Common myeloid progenitor, CD34-positive (primary cell): Measurements from ENCODE around the gene SPRYD4.

Source experiments
- CTCF ChIA-PET: fragments of 350-600 bp; sonication (Branson Sonifier 250); formaldehyde crosslinking; loops from one replicate; lab custom pipeline; 2021; ENCODE audit warnings: antibody characterized with exemption; lab: Charles Lee
- POLR2A ChIA-PET: fragments of 350-600 bp; sonication (Branson Sonifier 250); formaldehyde crosslinking; loops from one replicate; lab custom pipeline; 2021; ENCODE audit warnings: antibody characterized with exemption; lab: Charles Lee
- DNase-seq, 3 donors: peaks; one replicate each; pipeline versions ENCODE4 v3.0.0 to v3.0.0-alpha.2; 2013
- H3K27ac ChIP-seq, 2 experiments: 1 replicate in 1 of 2; 2 replicates in 1 of 2; pipeline ENCODE4 v1.7.0; 2013; ENCODE audit warnings: inconsistent platforms in 2 of 2, low read length in 2 of 2, mild to moderate bottlenecking in 2 of 2, low read depth in 1 of 2, moderate library complexity in 1 of 2; ENCODE audit not compliant: severe bottlenecking in 2 of 2, insufficient read depth in 1 of 2, poor library complexity in 1 of 2
- H3K27me3 ChIP-seq, 5 experiments: replicated peaks in 2 of 5; 1 replicate in 3 of 5; 2 replicates in 2 of 5; pipeline versions ENCODE4 v1.6.1 to v1.7.0; 2013; ENCODE audit warnings: low read length in 4 of 5, mild to moderate bottlenecking in 2 of 5, moderate library complexity in 2 of 5, inconsistent platforms in 1 of 5; ENCODE audit not compliant: insufficient read depth in 5 of 5, control insufficient read depth in 4 of 5
- H3K36me3 ChIP-seq, 4 experiments: 1 replicate in 2 of 4; 2 replicates in 2 of 4; pipeline versions ENCODE4 v1.6.1 to v1.7.0; 2013; ENCODE audit warnings: low read length in 3 of 4, control low read depth in 1 of 4, mild to moderate bottlenecking in 1 of 4; ENCODE audit not compliant: control insufficient read depth in 4 of 4, insufficient read depth in 4 of 4
- H3K4me1 ChIP-seq, 4 experiments: 1 replicate in 3 of 4; 2 replicates in 1 of 4; pipeline versions ENCODE4 v1.6.1 to v1.7.1; 2013; ENCODE audit warnings: low read length in 3 of 4, mild to moderate bottlenecking in 3 of 4, control low read depth in 1 of 4, inconsistent platforms in 1 of 4, moderate library complexity in 1 of 4; ENCODE audit not compliant: control insufficient read depth in 4 of 4, insufficient read depth in 4 of 4; ENCODE audit errors: control extremely low read depth in 1 of 4
- H3K4me3 ChIP-seq, 7 experiments: 1 replicate in 4 of 7; 2 replicates in 3 of 7; pipeline versions ENCODE4 v1.5.1 to v1.7.0; 2013; ENCODE audit warnings: mild to moderate bottlenecking in 7 of 7, low read length in 6 of 7, moderate library complexity in 6 of 7, inconsistent platforms in 2 of 7, low read depth in 2 of 7, control low read depth in 1 of 7; ENCODE audit not compliant: insufficient read depth in 4 of 7, control insufficient read depth in 1 of 7; ENCODE audit errors: extremely low read depth in 1 of 7
- H3K9me3 ChIP-seq, 5 experiments: 1 replicate in 4 of 5; 2 replicates in 1 of 5; pipeline versions ENCODE4 v1.6.1 to v1.7.1; 2013; ENCODE audit warnings: low read length in 4 of 5, mild to moderate bottlenecking in 2 of 5, inconsistent platforms in 1 of 5, low read depth in 1 of 5, moderate library complexity in 1 of 5; ENCODE audit not compliant: control insufficient read depth in 4 of 5, insufficient read depth in 2 of 5; ENCODE audit errors: control extremely low read depth in 1 of 5
- WGBS: methylation state at CpG from one replicate; pipeline ENCODE4 v1.1.5; 2013; ENCODE audit not compliant: insufficient coverage; 5-methylcytosine and 5-hydroxymethylcytosine counted together

Gene SPRYD4

DNA sequence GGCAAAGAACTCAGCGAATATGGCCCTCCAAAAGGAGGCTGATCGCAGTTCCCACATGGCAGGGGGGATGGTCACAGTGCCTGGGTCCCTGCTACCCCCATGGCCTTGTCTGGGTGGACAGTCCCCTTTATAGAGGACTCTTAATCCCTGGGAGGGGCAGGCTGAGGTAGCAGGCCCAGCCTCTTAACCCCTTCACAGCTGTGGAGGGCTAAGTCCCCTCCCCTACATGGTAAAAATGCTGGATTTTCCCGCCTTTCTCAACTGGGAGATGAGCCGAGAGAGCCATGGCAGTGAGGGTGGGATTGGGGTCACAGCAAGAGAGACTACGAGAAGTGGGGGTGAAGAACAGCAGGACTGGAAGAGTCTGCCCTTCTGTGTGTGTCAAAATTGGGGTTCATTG lies 13.8 kb upstream of the SPRYD4 start, which contains the start of gene MIP:
Gene MIP (minus strand): TSS at position 101 of the 400 bp plus-strand sequence. CDS start 44 bp downstream, at position 57.
- no peak for DNase-seq
- H3K4me1 ChIP-seq: peaks cover 0 to 4% (median 3%) of the 10 kb centered on the region in 4 experiments
- H3K9me3 ChIP-seq: no peaks in the 10 kb centered on the region
- CTCF ChIA-PET: interaction anchor here (1.1 to 2.9 kb wide), 2 partner anchors 9 to 20 kb away, joined by 3 to 16 read pairs; no protein-coding TSS in a partner anchor
- H3K27me3 ChIP-seq: no peaks in the 10 kb centered on the region
- H3K4me3 ChIP-seq: no peak within 1 kb of the TSS
- WGBS: 89% methylated on average over 5 of the region's 5 CpGs
- no peaks in the 10 kb centered on the region for H3K36me3 ChIP-seq
- POLR2A ChIA-PET: interaction anchor here (0.8 kb wide), 1 partner anchor 145 kb away, joined by 3 read pairs; no protein-coding TSS in a partner anchor
- no peak within 1 kb of the TSS for H3K27ac ChIP-seq

- ChIA-PET POLR2A (no interaction called here), CTCF (interaction anchor here (0.8 to 4.1 kb wide), 3 partner anchors 11 to 301 kb away, joined by 3 to 20 read pairs (median 5); partner anchors contain the start of genes SPRYD4 and STAT2)
- Histone ChIP-seq H3K27ac (no peak overlapping the region), H3K27me3 (no peaks in the 10 kb centered on the region), H3K4me1 (no peaks in the 10 kb centered on the region), H3K36me3 (no peaks in the 10 kb centered on the region), H3K4me3 (no peak overlapping the region), H3K9me3 (no peaks in the 10 kb centered on the region)
- 98% methylated on average over 4 of the region's 4 CpGs for WGBS
- DNase-seq: no peak
These were observed 10.6 kb upstream of the SPRYD4 start for GRCh38 chr12:56457817-56458216.

- POLR2A ChIA-PET: no interaction called here
- no peak overlapping the region for H3K27ac ChIP-seq
- 99% methylated on average over 7 of the region's 11 CpGs for WGBS
- H3K36me3 ChIP-seq: no peaks in the 10 kb centered on the region
- H3K4me1 ChIP-seq: peaks cover 2 to 4% (median 2%) of the 10 kb centered on the region in 4 experiments
- no peaks in the 10 kb centered on the region for H3K27me3 ChIP-seq
- no peaks in the 10 kb centered on the region for H3K9me3 ChIP-seq
- CTCF ChIA-PET: interaction anchor here (0.8 to 2.9 kb wide), 13 partner anchors 9 to 200 kb away, joined by 3 to 10 read pairs (median 3); partner anchors contain the start of genes CNPY2, COQ10A and TIMELESS
- DNase-seq: peak in 1 of 3 donors; percentile 10
- no peak overlapping the region for H3K4me3 ChIP-seq
These were observed 6.9 kb upstream of the SPRYD4 start for GRCh38 chr12:56461235-56462159.

GRCh38 chr12:56462565-56462964 lies 5.8 kb upstream of the SPRYD4 start:
- H3K36me3 ChIP-seq: no peaks in the 10 kb centered on the region
- POLR2A ChIA-PET: no interaction called here
- H3K4me1 ChIP-seq: peaks cover 2 to 4% (median 2%) of the 10 kb centered on the region in 4 experiments
- CTCF ChIA-PET: interaction anchor here (1.0 to 2.9 kb wide), 8 partner anchors 8 to 240 kb away, joined by 3 to 16 read pairs (median 4); partner anchors contain the start of genes MIP and TIMELESS
- no peaks in the 10 kb centered on the region for H3K27me3 ChIP-seq
- no peak overlapping the region for H3K4me3 ChIP-seq
- H3K9me3 ChIP-seq: no peaks in the 10 kb centered on the region
- H3K27ac ChIP-seq: no peak overlapping the region
- no peak for DNase-seq

GRCh38 chr12:56469007-56469930 lies 891 bp downstream of the SPRYD4 start:
- CTCF ChIA-PET: interaction anchor here (0.8 to 3.3 kb wide), 5 partner anchors 12 to 167 kb away, joined by 3 to 20 read pairs (median 3); no protein-coding TSS in a partner anchor
- 54% methylated on average over 19 of the region's 19 CpGs for WGBS
- DNase-seq: no peak

GRCh38 chr12:56474389-56474788 lies 6.0 kb downstream of the SPRYD4 start:
- no peaks in the 10 kb centered on the region for H3K27me3 ChIP-seq
- no peak overlapping the region for H3K27ac ChIP-seq
- peaks cover 0 to 32% (median 14%) of the 10 kb centered on the region in 4 experiments for H3K36me3 ChIP-seq
- WGBS: 100% methylated on average over 9 of the region's 9 CpGs
- CTCF ChIA-PET: interaction anchor here (1.0 to 1.3 kb wide), 2 partner anchors 11 to 15 kb away, joined by 3 to 5 read pairs; no protein-coding TSS in a partner anchor
- peaks cover 0 to 9% (median 7%) of the 10 kb centered on the region in 4 experiments for H3K4me1 ChIP-seq
- no peak overlapping the region for H3K4me3 ChIP-seq
- POLR2A ChIA-PET: no interaction called here
- H3K9me3 ChIP-seq: no peaks in the 10 kb centered on the region
- DNase-seq: no peak

More at GRCh38 chr12:56469007-56469930, 891 bp downstream of the SPRYD4 start:
- H3K9me3 ChIP-seq: no peaks in the 10 kb centered on the region
- POLR2A ChIA-PET: no interaction called here
- H3K36me3 ChIP-seq: peaks cover 0 to 27% (median 11%) of the 10 kb centered on the region in 4 experiments
- H3K4me1 ChIP-seq: peaks cover 0 to 16% (median 13%) of the 10 kb centered on the region in 4 experiments
- H3K27ac ChIP-seq: peak overlapping the region; percentile 90 to 94
- H3K4me3 ChIP-seq: peak overlapping the region; percentile 77 to 100 (median 98)
- H3K27me3 ChIP-seq: no peaks in the 10 kb centered on the region
